Activated naive CD4-positive, alpha-beta T cell treated with anti-CD3 and anti-CD28 coated beads, Interleukin-2, amount 50 U/mL, for 72 hours (primary cell): ENCODE data around the gene CLDN22. TPM values are rescaled to one million over a fixed set of nuclear protein-coding genes. Genes with fewer than 3 reads are reported as not detected.

Source experiments
- ATAC-seq, 2 donors: fragments of 150-1000 bp; cut with Tn5 transposase; 2 replicates each; pipeline ENCODE4 v1.10.0; 2021; ENCODE audit warnings: mild to moderate bottlenecking in 2 of 2, moderate library complexity in 2 of 2
- DNase-seq, 2 donors: peaks; one replicate each; pipeline ENCODE4 v3.0.0; 2021 to 2022; ENCODE audit warnings: low spot score in 2 of 2
- H3K27ac Mint-ChIP-seq, 2 donors: one replicate each; pipeline ENCODE4 v1.8.0; 2022; ENCODE audit warnings: mild to moderate bottlenecking in 2 of 2, mixed read lengths in 2 of 2
- H3K36me3 Mint-ChIP-seq, 2 donors: one replicate each; pipeline ENCODE4 v1.8.0; 2022; ENCODE audit warnings: mixed read lengths in 2 of 2
- H3K9me3 Mint-ChIP-seq, 2 donors: one replicate each; pipeline ENCODE4 v1.8.0; 2022; ENCODE audit warnings: mixed read lengths in 2 of 2
- total RNA-seq, 2 donors: library from RNA; stranded (reverse); gene quantifications; one replicate each; pipeline ENCODE4 v1.2.3, GENCODE V29; 2022

Gene CLDN22
- total RNA-seq, 2 donors from 2014 or later, result not detected

- peaks cover 0 to 3% of the 10 kb centered on the region in 2 donors for H3K9me3 Mint-ChIP-seq
- no peak for ATAC-seq
- peak overlapping the region in 1 of 2 donors; percentile 37 for H3K27ac Mint-ChIP-seq
Measured at GRCh38 chr4:183350317-183351071, 30.4 kb upstream of the CLDN22 start.

GRCh38 chr4:183349673-183350072 lies 29.6 kb upstream of the CLDN22 start:
- DNase-seq (no peak), ATAC-seq (no peak)
- Mint-ChIP-seq H3K36me3 (no peaks in the 10 kb centered on the region), H3K9me3 (peaks cover 0 to 3% of the 10 kb centered on the region in 2 donors), H3K27ac (no peak overlapping the region)

More at GRCh38 chr4:183350317-183351071, 30.4 kb upstream of the CLDN22 start:
- no peaks in the 10 kb centered on the region for H3K36me3 Mint-ChIP-seq
- no peak for DNase-seq

- Mint-ChIP-seq H3K27ac (no peak overlapping the region), H3K9me3 (peaks cover 0 to 3% of the 10 kb centered on the region in 2 donors), H3K36me3 (no peaks in the 10 kb centered on the region)
- DNase-seq, result peak in 1 of 2 donors; percentile 38
- peak; percentile 89 to 91 for ATAC-seq
Measured at GRCh38 chr4:183348706-183349659, 28.9 kb upstream of the CLDN22 start.

GRCh38 chr4:183348136-183348535 lies 28.1 kb upstream of the CLDN22 start:
- H3K36me3 Mint-ChIP-seq, result no peaks in the 10 kb centered on the region
- no peak overlapping the region for H3K27ac Mint-ChIP-seq
- no peak for ATAC-seq
- H3K9me3 Mint-ChIP-seq, result peaks cover 0 to 3% of the 10 kb centered on the region in 2 donors
- DNase-seq, result no peak

GRCh38 chr4:183347566-183347965 lies 27.5 kb upstream of the CLDN22 start:
- Mint-ChIP-seq H3K36me3 (no peaks in the 10 kb centered on the region), H3K27ac (no peak overlapping the region), H3K9me3 (peaks cover 0 to 3% of the 10 kb centered on the region in 2 donors)
- DNase-seq, result no peak
- no peak for ATAC-seq

- ATAC-seq (no peak), DNase-seq (peak in 1 of 2 donors; percentile 47)
- H3K27ac Mint-ChIP-seq, result no peak overlapping the region
- H3K9me3 Mint-ChIP-seq, result peaks cover 0 to 3% of the 10 kb centered on the region in 2 donors
- H3K36me3 Mint-ChIP-seq, result no peaks in the 10 kb centered on the region
Measured at GRCh38 chr4:183347146-183347545, 27.1 kb upstream of the CLDN22 start.

- ATAC-seq, result no peak
- peaks cover 0 to under 1% of the 10 kb centered on the region in 2 donors for H3K9me3 Mint-ChIP-seq
- H3K36me3 Mint-ChIP-seq, result no peaks in the 10 kb centered on the region
- no peak overlapping the region for H3K27ac Mint-ChIP-seq
- DNase-seq, result peak in 1 of 2 donors; percentile 21
Measured at GRCh38 chr4:183345261-183345660, 25.2 kb upstream of the CLDN22 start.

GRCh38 chr4:183344523-183345255 lies 24.6 kb upstream of the CLDN22 start:
- Mint-ChIP-seq H3K27ac (no peak overlapping the region), H3K36me3 (no peaks in the 10 kb centered on the region), H3K9me3 (no peaks in the 10 kb centered on the region)
- DNase-seq (peak in 1 of 2 donors; percentile 25), ATAC-seq (no peak)

GRCh38 chr4:183343730-183344129 lies 23.7 kb upstream of the CLDN22 start:
- peak in 1 of 2 donors; percentile 30 for DNase-seq
- Mint-ChIP-seq H3K27ac (no peak overlapping the region), H3K36me3 (no peaks in the 10 kb centered on the region), H3K9me3 (no peaks in the 10 kb centered on the region)
- ATAC-seq, result no peak

- DNase-seq (peak in 1 of 2 donors; percentile 39), ATAC-seq (peak in 1 of 2 donors; percentile 41)
- Mint-ChIP-seq H3K9me3 (no peaks in the 10 kb centered on the region), H3K36me3 (no peaks in the 10 kb centered on the region), H3K27ac (no peak overlapping the region)
Measured at GRCh38 chr4:183342541-183343533, 22.8 kb upstream of the CLDN22 start.

GRCh38 chr4:183337833-183338232 lies 17.8 kb upstream of the CLDN22 start:
- peak in 1 of 2 donors; percentile 23 for DNase-seq
- Mint-ChIP-seq H3K9me3 (no peaks in the 10 kb centered on the region), H3K27ac (peak overlapping the region in 1 of 2 donors; percentile 32), H3K36me3 (no peaks in the 10 kb centered on the region)
- no peak for ATAC-seq

- ATAC-seq, result no peak
- Mint-ChIP-seq H3K36me3 (no peaks in the 10 kb centered on the region), H3K9me3 (no peaks in the 10 kb centered on the region), H3K27ac (no peak overlapping the region)
- DNase-seq, result peak in 1 of 2 donors; percentile 31
Measured at GRCh38 chr4:183337349-183337748, 17.3 kb upstream of the CLDN22 start.

GRCh38 chr4:183335369-183335940 lies 15.4 kb upstream of the CLDN22 start:
- DNase-seq (no peak), ATAC-seq (peak; percentile 33 to 57)
- no peaks in the 10 kb centered on the region for H3K9me3 Mint-ChIP-seq
- no peaks in the 10 kb centered on the region for H3K36me3 Mint-ChIP-seq
- H3K27ac Mint-ChIP-seq, result peak overlapping the region in 1 of 2 donors; percentile 6

- Mint-ChIP-seq H3K9me3 (no peaks in the 10 kb centered on the region), H3K36me3 (no peaks in the 10 kb centered on the region), H3K27ac (no peak overlapping the region)
- DNase-seq (no peak), ATAC-seq (no peak)
Measured at GRCh38 chr4:183333983-183334382, 13.9 kb upstream of the CLDN22 start.

- DNase-seq (no peak), ATAC-seq (no peak)
- no peak overlapping the region for H3K27ac Mint-ChIP-seq
- H3K9me3 Mint-ChIP-seq, result no peaks in the 10 kb centered on the region
- no peaks in the 10 kb centered on the region for H3K36me3 Mint-ChIP-seq
Measured at GRCh38 chr4:183333202-183333601, 13.1 kb upstream of the CLDN22 start.
